Naive thymus-derived CD4-positive, alpha-beta T cell (primary cell): Measurements from ENCODE around the gene BSN. TPM values are rescaled to one million over a fixed set of nuclear protein-coding genes. Genes with fewer than 3 reads are reported as not detected.

Experiments used
- ATAC-seq: fragments of 150-1000 bp; cut with Tn5 transposase; 2 replicates; pipeline ENCODE4 v1.10.0; 2021; ENCODE audit warnings: mild to moderate bottlenecking, moderate library complexity
- CTCF ChIA-PET: fragments of 350-600 bp; sonication (Branson Sonifier 250); formaldehyde crosslinking; loops from one replicate; lab custom pipeline; 2021; ENCODE audit warnings: antibody characterized with exemption; lab: Charles Lee
- POLR2A ChIA-PET: fragments of 350-600 bp; sonication (Branson Sonifier 250); formaldehyde crosslinking; loops from one replicate; lab custom pipeline; 2021; ENCODE audit warnings: antibody characterized with exemption, inconsistent platforms; lab: Charles Lee
- DNase-seq, 9 donors: peaks; one replicate each; pipeline versions ENCODE4 v3.0.0 to v3.0.0-alpha.2; 2020 to 2022; ENCODE audit warnings: mixed read lengths in 1 of 9
- H3K27ac ChIP-seq: one replicate; pipeline ENCODE4 v1.7.0; 2013; ENCODE audit warnings: mild to moderate bottlenecking, low read depth, low read length, moderate library complexity
- H3K27me3 ChIP-seq, 2 donors: one replicate each; pipeline ENCODE4 v1.7.0; 2013; ENCODE audit warnings: low read length in 2 of 2, mild to moderate bottlenecking in 2 of 2, moderate library complexity in 2 of 2; ENCODE audit not compliant: control insufficient read depth in 2 of 2, insufficient read depth in 2 of 2
- H3K36me3 ChIP-seq, 3 experiments: 1 replicate in 2 of 3; 2 replicates in 1 of 3; pipeline ENCODE4 v1.7.0; 2013; ENCODE audit warnings: low read length in 3 of 3, mild to moderate bottlenecking in 3 of 3, moderate library complexity in 1 of 3; ENCODE audit not compliant: insufficient read depth in 3 of 3, control insufficient read depth in 2 of 3
- H3K4me1 ChIP-seq, 2 donors: one replicate each; pipeline ENCODE4 v1.7.0; 2013; ENCODE audit warnings: low read length in 2 of 2, mild to moderate bottlenecking in 2 of 2, moderate library complexity in 1 of 2; ENCODE audit not compliant: control insufficient read depth in 2 of 2, insufficient read depth in 2 of 2
- H3K4me3 ChIP-seq: 2 replicates; pipeline ENCODE4 v1.7.0; 2013; ENCODE audit warnings: mild to moderate bottlenecking, low read length
- H3K9me3 ChIP-seq, 3 experiments: 1 replicate in 2 of 3; 2 replicates in 1 of 3; pipeline ENCODE4 v1.7.0; 2013; ENCODE audit warnings: low read length in 3 of 3; ENCODE audit not compliant: control insufficient read depth in 2 of 3
- H3K27ac Mint-ChIP-seq, 9 donors: one replicate each; pipeline ENCODE4 v1.8.0; 2020 to 2022; ENCODE audit warnings: mixed read lengths in 9 of 9, mild to moderate bottlenecking in 8 of 9, moderate library complexity in 5 of 9, inconsistent platforms in 2 of 9
- H3K27me3 Mint-ChIP-seq, 5 donors: one replicate each; pipeline ENCODE4 v1.8.0; 2021 to 2022; ENCODE audit warnings: mixed read lengths in 5 of 5, mild to moderate bottlenecking in 1 of 5
- H3K36me3 Mint-ChIP-seq, 5 donors: one replicate each; pipeline ENCODE4 v1.8.0; 2020 to 2022; ENCODE audit warnings: mixed read lengths in 5 of 5, mild to moderate bottlenecking in 3 of 5, inconsistent platforms in 1 of 5
- H3K4me1 Mint-ChIP-seq, 7 donors: one replicate each; pipeline ENCODE4 v1.8.0; 2020 to 2022; ENCODE audit warnings: mixed read lengths in 7 of 7, mild to moderate bottlenecking in 3 of 7, inconsistent platforms in 1 of 7
- H3K4me3 Mint-ChIP-seq, 10 donors: one replicate each; pipeline ENCODE4 v1.8.0; 2020 to 2022; ENCODE audit warnings: mild to moderate bottlenecking in 10 of 10, mixed read lengths in 10 of 10, moderate library complexity in 6 of 10, inconsistent platforms in 2 of 10
- H3K9me3 Mint-ChIP-seq, 11 donors: one replicate each; pipeline ENCODE4 v1.8.0; 2020 to 2022; ENCODE audit warnings: mixed read lengths in 11 of 11, mild to moderate bottlenecking in 4 of 11, inconsistent platforms in 1 of 11, moderate library complexity in 1 of 11
- intact Hi-C, 2 donors: fragments of 100-400 bp; cut with micrococcal nuclease; formaldehyde crosslinking; loops; one replicate each; pipeline ENCODE4 v1.15.1; 2023
- polyA plus RNA-seq, 2 donors: library from polyadenylated mRNA; unstranded; fragments of 300-500 nt; fragmentation: Illumina TruSeq; gene quantifications; one replicate each; pipeline ENCODE4 v1.2.3, GENCODE V29; 2021
- total RNA-seq, 6 experiments: library from RNA in 5 of 6; stranded (reverse) in 5 of 6; gene quantifications; 1 replicate in 5 of 6; 2 replicates in 1 of 6; pipeline ENCODE4 v1.2.3 and lab custom pipeline; 2021 to 2026

The BSN gene
- total and polyA plus RNA-seq, 7 experiments from 2014 or later: 0.12 to 0.16 (median 0.14) TPM; not detected in 2

DNA sequence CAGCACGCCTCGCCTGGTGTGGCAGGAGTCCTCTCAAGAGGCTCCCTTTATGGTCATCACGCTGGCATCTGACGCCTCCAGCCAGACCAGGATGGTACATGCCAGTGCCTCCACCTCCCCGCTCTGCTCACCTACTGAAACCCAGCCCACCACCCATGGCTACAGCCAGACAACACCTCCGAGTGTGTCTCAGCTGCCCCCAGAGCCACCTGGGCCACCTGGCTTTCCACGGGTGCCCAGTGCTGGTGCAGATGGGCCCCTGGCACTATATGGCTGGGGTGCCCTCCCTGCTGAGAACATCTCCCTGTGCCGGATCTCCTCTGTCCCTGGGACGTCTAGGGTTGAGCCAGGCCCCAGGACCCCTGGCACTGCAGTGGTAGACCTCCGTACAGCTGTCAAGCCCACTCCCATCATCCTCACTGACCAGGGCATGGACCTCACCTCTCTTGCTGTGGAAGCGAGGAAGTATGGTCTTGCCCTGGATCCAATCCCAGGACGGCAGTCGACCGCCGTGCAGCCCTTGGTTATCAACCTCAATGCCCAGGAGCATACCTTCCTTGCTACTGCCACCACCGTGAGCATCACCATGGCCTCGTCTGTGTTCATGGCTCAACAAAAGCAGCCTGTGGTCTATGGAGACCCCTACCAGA, 100.0 kb downstream of the BSN start:
- POLR2A ChIA-PET: no interaction called here
- no peak overlapping the region for H3K27ac Mint-ChIP-seq

DNA sequence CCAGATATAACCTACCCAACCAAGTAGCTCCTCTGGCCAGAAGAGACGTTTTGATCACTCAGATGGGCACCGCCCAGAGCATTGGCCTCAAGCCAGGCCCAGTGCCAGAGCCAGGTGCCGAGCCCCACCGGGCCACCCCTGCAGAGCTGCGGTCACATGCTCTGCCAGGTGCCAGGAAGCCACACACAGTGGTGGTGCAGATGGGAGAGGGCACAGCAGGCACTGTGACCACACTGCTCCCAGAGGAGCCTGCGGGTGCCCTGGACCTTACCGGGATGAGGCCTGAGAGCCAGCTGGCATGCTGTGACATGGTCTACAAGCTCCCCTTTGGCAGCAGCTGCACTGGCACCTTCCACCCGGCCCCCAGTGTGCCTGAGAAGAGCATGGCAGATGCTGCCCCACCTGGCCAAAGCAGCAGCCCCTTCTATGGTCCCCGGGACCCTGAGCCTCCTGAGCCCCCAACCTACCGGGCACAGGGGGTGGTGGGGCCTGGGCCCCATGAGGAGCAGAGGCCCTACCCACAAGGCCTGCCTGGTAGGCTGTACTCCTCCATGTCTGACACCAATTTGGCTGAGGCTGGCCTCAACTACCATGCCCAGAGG, 100.8 kb downstream of the BSN start:
- POLR2A ChIA-PET: no interaction called here
- Mint-ChIP-seq H3K9me3 (no peaks in the 10 kb centered on the region), H3K27ac (no peak overlapping the region), H3K4me1 (peaks cover 0 to 2% (median 0%) of the 10 kb centered on the region in 7 donors), H3K4me3 (no peak overlapping the region), H3K27me3 (peaks cover 0 to 14% (median 0%) of the 10 kb centered on the region in 5 donors), H3K36me3 (no peaks in the 10 kb centered on the region)
- intact Hi-C loops: no loop called here
- Histone ChIP-seq H3K36me3 (no peaks in the 10 kb centered on the region), H3K4me1 (no peaks in the 10 kb centered on the region), H3K27ac (no peak overlapping the region), H3K27me3 (no peaks in the 10 kb centered on the region), H3K9me3 (no peaks in the 10 kb centered on the region), H3K4me3 (no peak overlapping the region)
- no peak for DNase-seq
- ATAC-seq: no peak
- CTCF ChIA-PET: no interaction called here

More for the DNA sequence above, 100.0 kb downstream of the BSN start:
- peaks cover 0 to 2% (median 0%) of the 10 kb centered on the region in 7 donors for H3K4me1 Mint-ChIP-seq
- intact Hi-C loops: no loop called here
- DNase-seq (no peak), ATAC-seq (no peak)
- no peaks in the 10 kb centered on the region for H3K9me3 Mint-ChIP-seq
- Histone ChIP-seq H3K9me3 (no peaks in the 10 kb centered on the region), H3K36me3 (no peaks in the 10 kb centered on the region), H3K27me3 (no peaks in the 10 kb centered on the region), H3K27ac (no peak overlapping the region), H3K4me1 (no peaks in the 10 kb centered on the region), H3K4me3 (no peak overlapping the region)
- H3K36me3 Mint-ChIP-seq: no peaks in the 10 kb centered on the region
- H3K27me3 Mint-ChIP-seq: peaks cover 0 to 14% (median 0%) of the 10 kb centered on the region in 5 donors
- H3K4me3 Mint-ChIP-seq: no peak overlapping the region
- CTCF ChIA-PET: no interaction called here

DNA sequence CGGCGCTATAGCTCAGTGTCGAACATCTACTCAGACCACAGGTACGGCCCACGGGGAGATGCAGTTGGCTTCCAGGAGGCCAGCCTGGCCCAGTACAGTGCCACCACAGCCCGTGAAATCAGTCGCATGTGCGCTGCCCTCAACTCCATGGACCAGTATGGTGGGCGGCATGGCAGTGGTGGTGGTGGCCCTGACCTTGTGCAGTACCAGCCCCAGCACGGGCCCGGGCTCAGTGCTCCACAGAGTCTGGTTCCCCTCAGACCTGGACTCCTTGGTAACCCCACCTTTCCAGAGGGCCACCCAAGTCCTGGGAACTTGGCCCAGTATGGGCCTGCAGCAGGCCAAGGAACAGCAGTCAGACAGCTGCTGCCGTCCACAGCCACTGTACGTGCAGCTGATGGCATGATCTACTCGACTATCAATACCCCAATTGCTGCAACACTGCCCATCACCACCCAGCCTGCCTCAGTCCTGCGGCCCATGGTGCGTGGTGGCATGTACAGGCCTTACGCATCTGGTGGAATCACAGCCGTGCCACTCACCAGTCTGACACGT, 101.5 kb downstream of the BSN start:
- Mint-ChIP-seq H3K4me1 (peaks cover 0 to 2% (median 0%) of the 10 kb centered on the region in 7 donors), H3K27ac (no peak overlapping the region), H3K27me3 (peaks cover 0 to 14% (median 0%) of the 10 kb centered on the region in 5 donors), H3K9me3 (no peaks in the 10 kb centered on the region), H3K4me3 (no peak overlapping the region), H3K36me3 (no peaks in the 10 kb centered on the region)
- POLR2A ChIA-PET: no interaction called here
- ATAC-seq (peak; percentile 13), DNase-seq (no peak)
- Histone ChIP-seq H3K4me3 (no peak overlapping the region), H3K4me1 (no peaks in the 10 kb centered on the region), H3K27me3 (no peaks in the 10 kb centered on the region), H3K27ac (no peak overlapping the region), H3K36me3 (no peaks in the 10 kb centered on the region), H3K9me3 (no peaks in the 10 kb centered on the region)
- intact Hi-C loops: no loop called here
- CTCF ChIA-PET: no interaction called here

DNA sequence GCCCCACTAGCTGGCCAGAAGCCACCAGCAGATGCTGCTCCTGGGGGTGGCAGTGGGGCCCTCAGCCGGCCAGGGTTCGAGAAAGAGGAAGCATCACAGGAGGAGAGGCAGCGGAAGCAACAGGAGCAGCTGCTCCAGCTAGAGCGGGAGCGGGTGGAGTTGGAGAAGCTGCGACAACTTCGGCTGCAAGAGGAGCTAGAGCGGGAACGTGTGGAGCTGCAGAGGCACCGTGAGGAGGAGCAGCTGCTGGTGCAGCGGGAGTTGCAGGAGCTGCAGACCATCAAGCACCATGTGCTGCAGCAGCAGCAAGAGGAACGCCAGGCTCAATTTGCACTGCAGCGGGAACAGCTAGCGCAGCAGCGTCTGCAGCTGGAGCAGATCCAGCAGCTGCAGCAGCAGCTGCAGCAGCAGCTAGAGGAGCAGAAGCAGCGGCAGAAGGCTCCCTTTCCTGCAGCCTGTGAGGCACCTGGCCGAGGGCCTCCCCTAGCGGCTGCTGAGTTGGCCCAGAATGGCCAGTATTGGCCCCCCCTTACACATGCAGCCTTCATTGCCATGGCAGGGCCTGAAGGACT, 102.3 kb downstream of the BSN start:
- no peaks in the 10 kb centered on the region for H3K9me3 Mint-ChIP-seq
- no peak overlapping the region for H3K4me3 Mint-ChIP-seq
- peaks cover 0 to 14% (median 0%) of the 10 kb centered on the region in 5 donors for H3K27me3 Mint-ChIP-seq
- H3K36me3 Mint-ChIP-seq: no peaks in the 10 kb centered on the region
- ATAC-seq: no peak
- CTCF ChIA-PET: interaction anchor here (0.6 kb wide), 1 partner anchor 129 kb away, joined by 3 read pairs; no protein-coding TSS in a partner anchor
- H3K4me1 Mint-ChIP-seq: peaks cover 0 to 2% (median 0%) of the 10 kb centered on the region in 7 donors
- POLR2A ChIA-PET: no interaction called here
- no peak for DNase-seq
- intact Hi-C loops: no loop called here
- Histone ChIP-seq H3K27ac (no peak overlapping the region), H3K4me3 (no peak overlapping the region), H3K36me3 (no peaks in the 10 kb centered on the region), H3K27me3 (no peaks in the 10 kb centered on the region), H3K9me3 (no peaks in the 10 kb centered on the region), H3K4me1 (no peaks in the 10 kb centered on the region)
- no peak overlapping the region for H3K27ac Mint-ChIP-seq

DNA sequence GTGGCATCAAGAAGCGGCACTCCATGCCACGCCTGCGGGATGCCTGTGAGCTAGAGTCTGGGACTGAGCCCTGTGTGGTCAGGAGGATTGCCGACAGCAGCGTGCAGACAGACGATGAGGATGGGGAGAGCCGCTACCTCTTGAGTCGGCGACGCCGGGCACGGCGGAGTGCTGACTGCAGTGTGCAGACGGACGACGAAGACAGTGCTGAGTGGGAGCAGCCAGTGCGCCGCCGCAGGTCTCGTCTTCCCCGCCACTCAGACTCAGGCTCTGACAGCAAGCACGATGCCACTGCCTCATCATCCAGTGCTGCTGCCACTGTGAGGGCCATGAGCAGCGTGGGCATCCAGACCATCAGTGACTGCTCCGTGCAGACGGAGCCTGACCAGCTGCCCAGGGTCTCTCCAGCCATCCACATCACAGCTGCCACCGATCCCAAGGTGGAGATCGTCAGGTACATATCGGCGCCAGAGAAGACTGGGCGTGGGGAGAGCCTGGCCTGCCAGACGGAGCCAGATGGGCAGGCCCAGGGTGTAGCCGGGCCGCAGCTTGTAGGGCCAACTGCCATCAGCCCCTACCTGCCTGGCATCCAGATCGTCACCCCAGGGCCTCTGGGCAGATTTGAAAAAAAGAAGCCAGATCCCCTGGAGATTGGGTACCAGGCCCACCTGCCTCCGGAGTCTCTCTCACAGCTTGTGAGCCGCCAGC, 103.1 kb downstream of the BSN start:
- H3K27me3 Mint-ChIP-seq: peaks cover 0 to 14% (median 0%) of the 10 kb centered on the region in 5 donors
- H3K36me3 Mint-ChIP-seq: no peaks in the 10 kb centered on the region
- no peak overlapping the region for H3K4me3 Mint-ChIP-seq
- no peak overlapping the region for H3K27ac Mint-ChIP-seq
- H3K9me3 ChIP-seq: no peaks in the 10 kb centered on the region
- no peak overlapping the region for H3K27ac ChIP-seq
- no peaks in the 10 kb centered on the region for H3K27me3 ChIP-seq
- POLR2A ChIA-PET: no interaction called here
- H3K36me3 ChIP-seq: no peaks in the 10 kb centered on the region
- intact Hi-C loops: no loop called here
- ATAC-seq (no peak), DNase-seq (no peak)
- H3K4me1 Mint-ChIP-seq: no peaks in the 10 kb centered on the region
- H3K9me3 Mint-ChIP-seq: no peaks in the 10 kb centered on the region
- no peaks in the 10 kb centered on the region for H3K4me1 ChIP-seq
- CTCF ChIA-PET: interaction anchor here (0.6 kb wide), 1 partner anchor 129 kb away, joined by 3 read pairs; no protein-coding TSS in a partner anchor
- no peak overlapping the region for H3K4me3 ChIP-seq

DNA sequence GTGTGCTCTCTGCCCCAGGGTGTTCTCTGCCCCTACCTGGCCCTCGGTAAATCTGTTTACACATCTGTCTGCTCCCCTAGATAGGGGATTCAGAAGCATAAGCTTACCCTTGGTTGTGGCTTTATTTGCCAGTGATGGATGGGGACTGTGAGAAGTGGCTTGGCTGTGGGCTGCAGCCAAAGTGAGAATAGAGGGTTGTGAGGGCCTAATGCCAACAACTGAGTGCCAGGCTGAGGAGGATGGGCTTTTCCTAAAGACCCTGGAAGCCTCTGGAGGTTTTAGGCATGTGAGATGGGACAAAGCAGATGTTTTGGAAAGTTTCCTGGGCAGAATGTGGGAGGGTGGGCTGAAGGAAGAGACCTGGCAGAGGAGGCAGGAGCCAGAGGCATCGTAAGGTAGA, 104.4 kb downstream of the BSN start:
- ATAC-seq (no peak), DNase-seq (no peak)
- Mint-ChIP-seq H3K9me3 (no peaks in the 10 kb centered on the region), H3K4me1 (no peaks in the 10 kb centered on the region), H3K4me3 (no peak overlapping the region), H3K36me3 (no peaks in the 10 kb centered on the region), H3K27me3 (peaks cover 0 to 14% (median 0%) of the 10 kb centered on the region in 5 donors), H3K27ac (no peak overlapping the region)
- ChIA-PET CTCF (no interaction called here), POLR2A (no interaction called here)
- H3K4me3 ChIP-seq: no peak overlapping the region
- no peaks in the 10 kb centered on the region for H3K4me1 ChIP-seq
- H3K9me3 ChIP-seq: no peaks in the 10 kb centered on the region
- H3K27me3 ChIP-seq: no peaks in the 10 kb centered on the region
- H3K27ac ChIP-seq: no peak overlapping the region
- no peaks in the 10 kb centered on the region for H3K36me3 ChIP-seq
- intact Hi-C loops: no loop called here
